Measurements from ENCODE around the gene LRRC17. TPM values are rescaled to one million over a fixed set of nuclear protein-coding genes. Genes with fewer than 3 reads are reported as not detected.

Gene LRRC17
- total and polyA plus RNA-seq, 2 of the 4 experiments (the other 2 are of a cell fraction) = 250 to 280 TPM

DNA sequence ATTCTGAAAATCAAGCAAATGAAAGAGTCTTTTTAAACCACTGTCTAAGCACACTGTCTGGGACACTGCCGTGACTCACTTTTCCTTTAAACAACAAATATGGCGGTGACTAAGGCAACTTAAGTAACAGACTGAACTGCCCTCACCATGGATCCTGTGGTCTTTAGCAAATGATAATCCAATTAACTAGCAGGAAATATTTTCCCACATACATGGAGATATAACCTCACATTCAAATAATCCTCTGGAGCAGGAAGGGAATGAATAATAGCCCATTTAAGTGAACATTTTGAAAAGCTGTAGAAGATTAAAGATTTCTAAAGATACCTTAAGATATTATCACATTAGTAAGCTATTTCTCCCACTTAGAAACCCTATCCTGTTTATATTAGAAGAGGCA lies 40.3 kb upstream of the LRRC17 start (continued):
- TF ChIP-seq POLR2A (IDR thresholded peaks at IDR 0.05; ENCODE audit: low read depth, low read length) = peak; percentile 7; the same call in 1 of the 2 replicates

DNA sequence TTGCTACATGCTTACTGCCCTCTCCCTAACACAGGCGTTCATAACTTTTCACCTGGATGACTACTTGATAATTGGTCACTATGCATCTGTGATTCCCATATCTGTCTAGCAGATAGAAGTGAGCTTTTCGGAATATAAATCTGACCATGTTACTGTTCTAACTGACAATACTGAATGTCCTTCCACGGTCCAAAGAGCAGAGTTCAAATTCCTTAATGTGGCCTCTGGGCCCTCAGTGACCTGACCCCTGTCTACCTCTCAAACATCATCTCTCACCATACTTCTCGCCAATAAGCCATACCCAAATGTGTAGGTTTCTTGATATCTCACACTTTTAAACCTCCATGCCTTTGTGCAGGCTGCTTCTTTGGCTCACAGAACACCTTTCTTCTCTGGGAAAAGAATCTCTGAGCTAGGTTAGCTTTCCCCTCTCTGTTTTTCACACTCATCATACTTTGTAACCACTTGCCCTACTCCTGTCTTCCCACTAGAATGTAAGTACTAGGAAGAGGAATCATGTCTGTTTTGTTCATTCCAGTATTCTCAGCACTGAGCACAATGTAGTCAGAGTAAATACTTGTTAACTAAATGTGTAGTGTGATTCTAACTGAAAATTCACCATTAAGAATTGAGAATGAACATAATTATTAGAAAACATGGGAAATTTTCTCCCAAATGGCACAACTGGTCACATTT lies 39.2 kb upstream of the LRRC17 start:
- H3K9me3 ChIP-seq (ENCODE audit: control insufficient read depth, insufficient read depth, low read length) = no peaks in the 10 kb centered on the region
- peak overlapping the region; percentile 96 for H3K23ac ChIP-seq (ENCODE audit: low read depth, low read length)
- H3K4ac ChIP-seq (ENCODE audit: low read depth, low read length) = peak overlapping the region; percentile 96
- H3K56ac ChIP-seq (ENCODE audit: extremely low read depth, insufficient read depth, low read length) = peak overlapping the region; percentile 90
- peak overlapping the region; percentile 98 for H4K91ac ChIP-seq (ENCODE audit: insufficient read depth, low read depth, low read length)
- no TSS peak for BruUV-seq (replicated peaks)
- in situ Hi-C loops (cut with MboI; ENCODE audit: low sequenced_read_pairs) = no loop called here
- ATAC-seq (ENCODE audit: low read depth) (peak; percentile 6; the same call in 1 of the 2 replicates), DNase-seq (no peak)
- H3K4me3 ChIP-seq (ENCODE audit: insufficient read depth, low read depth, low read length) = no peak overlapping the region
- no peaks in the 10 kb centered on the region for H3K27me3 ChIP-seq (ENCODE audit: control insufficient read depth, insufficient read depth, low read length)
- H4K8ac ChIP-seq (ENCODE audit: low read depth in 2 of 2, low read length in 2 of 2) = peak overlapping the region; percentile 87 to 99
- H4K5ac ChIP-seq (ENCODE audit: low read depth, low read length) = peak overlapping the region; percentile 77
- dilution Hi-C loops (cut with HindIII; ENCODE audit: low sequenced_read_pairs, unreplicated experiment) = no loop called here
- peak overlapping the region; percentile 99 for H2BK15ac ChIP-seq (ENCODE audit: low read depth, low read length)
- H3K14ac ChIP-seq (replicated peaks; ENCODE audit: low read depth, low read length) = peak overlapping the region; percentile 90
- intact Hi-C loops (cut with micrococcal nuclease) = loop anchor here (5.0 kb wide), 1 partner anchor 39 kb away; the partner anchor contains the start of gene LRRC17
- peak overlapping the region; percentile 88; the same call in 1 of the 2 replicates for H3K18ac ChIP-seq (ENCODE audit: low read depth, low read length)
- WGBS, 2 experiments (ENCODE audit: extremely low coverage in 2 of 2, insufficient read length in 1 of 2) = 81% methylated on average over 3 of the region's 4 CpGs; no CpG with 5 or more reads in 1 of the 2 experiments
- no peaks in the 10 kb centered on the region for H4K20me1 ChIP-seq (ENCODE audit: insufficient read depth, low read length)
- H2AK5ac ChIP-seq (ENCODE audit: low read depth, low read length) = peak overlapping the region; percentile 98
- TF ChIP-seq MXI1 (IDR thresholded peaks at IDR 0.05; ENCODE audit: borderline replicate concordance, low read depth, low read length) (no peak), MAFK (IDR thresholded peaks at IDR 0.05; ENCODE audit: low read depth, low read length) (no peak), RCOR1 (IDR thresholded peaks at IDR 0.05; ENCODE audit: insufficient replicate concordance, low read length) (no peak), RAD21 (IDR thresholded peaks at IDR 0.05; ENCODE audit: low read length) (no peak), RFX5 (IDR thresholded peaks at IDR 0.05; ENCODE audit: low read depth, low read length) (no peak), CHD1 (IDR thresholded peaks at IDR 0.05; ENCODE audit: low read depth, low read length) (no peak), CEBPB (IDR thresholded peaks at IDR 0.05; ENCODE audit: low read depth, low read length) (no peak), SMC3 (IDR thresholded peaks at IDR 0.05; ENCODE audit: low read depth, low read length) (no peak), POLR2A (IDR thresholded peaks at IDR 0.05; ENCODE audit: low read depth, low read length) (no peak), FOS (IDR thresholded peaks at IDR 0.05; ENCODE audit: low read depth, low read length) (no peak)
- TF ChIP-seq, protein P1, sequence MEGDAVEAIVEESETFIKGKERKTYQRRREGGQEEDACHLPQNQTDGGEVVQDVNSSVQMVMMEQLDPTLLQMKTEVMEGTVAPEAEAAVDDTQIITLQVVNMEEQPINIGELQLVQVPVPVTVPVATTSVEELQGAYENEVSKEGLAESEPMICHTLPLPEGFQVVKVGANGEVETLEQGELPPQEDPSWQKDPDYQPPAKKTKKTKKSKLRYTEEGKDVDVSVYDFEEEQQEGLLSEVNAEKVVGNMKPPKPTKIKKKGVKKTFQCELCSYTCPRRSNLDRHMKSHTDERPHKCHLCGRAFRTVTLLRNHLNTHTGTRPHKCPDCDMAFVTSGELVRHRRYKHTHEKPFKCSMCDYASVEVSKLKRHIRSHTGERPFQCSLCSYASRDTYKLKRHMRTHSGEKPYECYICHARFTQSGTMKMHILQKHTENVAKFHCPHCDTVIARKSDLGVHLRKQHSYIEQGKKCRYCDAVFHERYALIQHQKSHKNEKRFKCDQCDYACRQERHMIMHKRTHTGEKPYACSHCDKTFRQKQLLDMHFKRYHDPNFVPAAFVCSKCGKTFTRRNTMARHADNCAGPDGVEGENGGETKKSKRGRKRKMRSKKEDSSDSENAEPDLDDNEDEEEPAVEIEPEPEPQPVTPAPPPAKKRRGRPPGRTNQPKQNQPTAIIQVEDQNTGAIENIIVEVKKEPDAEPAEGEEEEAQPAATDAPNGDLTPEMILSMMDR (conservative IDR thresholded peaks at IDR 0.05; ENCODE audit: low read depth, low read length) = no peak
- TF ChIP-seq, protein P2, sequence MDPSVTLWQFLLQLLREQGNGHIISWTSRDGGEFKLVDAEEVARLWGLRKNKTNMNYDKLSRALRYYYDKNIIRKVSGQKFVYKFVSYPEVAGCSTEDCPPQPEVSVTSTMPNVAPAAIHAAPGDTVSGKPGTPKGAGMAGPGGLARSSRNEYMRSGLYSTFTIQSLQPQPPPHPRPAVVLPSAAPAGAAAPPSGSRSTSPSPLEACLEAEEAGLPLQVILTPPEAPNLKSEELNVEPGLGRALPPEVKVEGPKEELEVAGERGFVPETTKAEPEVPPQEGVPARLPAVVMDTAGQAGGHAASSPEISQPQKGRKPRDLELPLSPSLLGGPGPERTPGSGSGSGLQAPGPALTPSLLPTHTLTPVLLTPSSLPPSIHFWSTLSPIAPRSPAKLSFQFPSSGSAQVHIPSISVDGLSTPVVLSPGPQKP (IDR thresholded peaks at IDR 0.05; ENCODE audit: borderline replicate concordance, low read depth, low read length) = no peak
- H3K9ac ChIP-seq (ENCODE audit: low read depth, low read length) = no peak overlapping the region
- peaks cover 25% of the 10 kb centered on the region for H3K9me1 ChIP-seq (ENCODE audit: insufficient read depth, low read length)
- no peak overlapping the region for H2AK9ac ChIP-seq (replicated peaks; ENCODE audit: low read depth, low read length, poor library complexity)
- peaks cover 0 to 13% of the 10 kb centered on the region in 2 experiments; a peak in 2 of 4 replicates for H3K79me1 ChIP-seq (ENCODE audit: low read depth in 1 of 2, low read length in 2 of 2)
- H3K4me1 ChIP-seq (ENCODE audit: control insufficient read depth, insufficient read depth, low read length) = peaks cover 28% of the 10 kb centered on the region
- H2BK120ac ChIP-seq (ENCODE audit: low read depth, low read length) = peak overlapping the region; percentile 93
- POLR2A ChIA-PET (ENCODE audit: unreplicated experiment) = no interaction called here
- no peak overlapping the region for H2AFZ ChIP-seq (replicated peaks; ENCODE audit: low read length, poor library complexity)
- CTCF ChIA-PET = interaction anchor here (0.5 to 1.4 kb wide), 4 partner anchors 16 to 188 kb away, joined by 3 to 5 read pairs (median 4); no protein-coding TSS in a partner anchor
- peak overlapping the region; percentile 83 for H2BK5ac ChIP-seq (ENCODE audit: low read depth, low read length, poor library complexity, severe bottlenecking)
- no peaks in the 10 kb centered on the region for H3K36me3 ChIP-seq (ENCODE audit: control insufficient read depth, insufficient read depth, low read length)
- H3K27ac ChIP-seq (ENCODE audit: insufficient read depth, low read length) = peak overlapping the region; percentile 92
- H3K4me2 ChIP-seq (ENCODE audit: low read depth, low read length) = peak overlapping the region; percentile 28; the same call in 1 of the 2 replicates
- peak overlapping the region; percentile 99 for H2BK20ac ChIP-seq (ENCODE audit: low read depth, low read length)

Data from IMR-90 (cell line).